Lower lobe of right lung (tissue), 2 donors: ENCODE data around the gene DSP. TPM values are rescaled to one million over a fixed set of nuclear protein-coding genes. Genes with fewer than 3 reads are reported as not detected.

Experiments used
- ATAC-seq, 2 donors: fragments of 200-7000 bp; cut with Tn5 transposase; one replicate each; pipeline ENCODE4 v1.9.1; 2020 to 2022; ENCODE audit warnings: mild to moderate bottlenecking in 2 of 2, moderate library complexity in 2 of 2
- DNase-seq: peaks from one replicate; pipeline ENCODE4 v3.0.0-alpha.2; 2020
- H3K27ac ChIP-seq: fragments of 200-600 bp; one replicate; pipeline ENCODE4 v1.8.0; 2022
- H3K27me3 ChIP-seq: fragments of 200-600 bp; one replicate; pipeline ENCODE4 v1.8.0; 2022; ENCODE audit warnings: low read depth
- H3K36me3 ChIP-seq: fragments of 200-600 bp; one replicate; pipeline ENCODE4 v1.8.0; 2022; ENCODE audit warnings: mild to moderate bottlenecking
- H3K4me1 ChIP-seq: fragments of 200-600 bp; one replicate; pipeline ENCODE4 v1.8.0; 2022
- H3K4me3 ChIP-seq: fragments of 200-600 bp; one replicate; pipeline ENCODE4 v1.8.0; 2022; ENCODE audit warnings: mild to moderate bottlenecking
- H3K9me3 ChIP-seq: fragments of 200-600 bp; one replicate; pipeline ENCODE4 v1.8.0; 2022
- intact Hi-C: fragments of 100-400 bp; cut with DNase I; formaldehyde crosslinking; loops from one replicate; pipeline ENCODE4 v1.11.0; 2022
- total RNA-seq: library from RNA; stranded (reverse); fragmentation: NEBNext Ultra II Directional; extraction: Animal tissue kit (Norgen Biotek cat#: 25700); gene quantifications from one replicate; pipeline ENCODE4 v1.2.1, GENCODE V29; 2021
- TF ChIP-seq, protein P1 (sequence below): fragments of 200-600 bp; IDR thresholded peaks from one replicate; pipeline ENCODE4 v1.8.0; 2022; ENCODE audit warnings: antibody characterized with exemption, mild to moderate bottlenecking
- donor health status: DM: no; HTN: yes; CAD: no; lungs with severe emphysema.

Gene DSP
- total RNA-seq, 1 donor from 2014 or later: 22.8 TPM

DNA sequence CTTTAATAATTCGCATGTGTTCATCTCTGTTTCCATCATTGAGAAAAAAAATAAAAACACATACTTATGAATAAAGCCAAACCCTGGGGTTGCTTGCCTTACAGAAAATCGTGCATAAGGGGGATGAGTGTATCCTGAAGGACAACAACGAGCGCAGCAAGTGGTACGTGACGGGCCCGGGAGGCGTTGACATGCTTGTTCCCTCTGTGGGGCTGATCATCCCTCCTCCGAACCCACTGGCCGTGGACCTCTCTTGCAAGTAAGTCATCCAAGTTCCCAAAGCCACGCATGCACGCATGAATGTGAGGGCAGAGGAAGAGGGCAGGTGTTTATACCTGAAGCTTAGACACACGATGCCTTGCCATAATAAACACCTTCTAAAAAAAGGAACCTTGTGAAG, 27.6 kb downstream of the DSP start:
- ATAC-seq: no peak

DNA sequence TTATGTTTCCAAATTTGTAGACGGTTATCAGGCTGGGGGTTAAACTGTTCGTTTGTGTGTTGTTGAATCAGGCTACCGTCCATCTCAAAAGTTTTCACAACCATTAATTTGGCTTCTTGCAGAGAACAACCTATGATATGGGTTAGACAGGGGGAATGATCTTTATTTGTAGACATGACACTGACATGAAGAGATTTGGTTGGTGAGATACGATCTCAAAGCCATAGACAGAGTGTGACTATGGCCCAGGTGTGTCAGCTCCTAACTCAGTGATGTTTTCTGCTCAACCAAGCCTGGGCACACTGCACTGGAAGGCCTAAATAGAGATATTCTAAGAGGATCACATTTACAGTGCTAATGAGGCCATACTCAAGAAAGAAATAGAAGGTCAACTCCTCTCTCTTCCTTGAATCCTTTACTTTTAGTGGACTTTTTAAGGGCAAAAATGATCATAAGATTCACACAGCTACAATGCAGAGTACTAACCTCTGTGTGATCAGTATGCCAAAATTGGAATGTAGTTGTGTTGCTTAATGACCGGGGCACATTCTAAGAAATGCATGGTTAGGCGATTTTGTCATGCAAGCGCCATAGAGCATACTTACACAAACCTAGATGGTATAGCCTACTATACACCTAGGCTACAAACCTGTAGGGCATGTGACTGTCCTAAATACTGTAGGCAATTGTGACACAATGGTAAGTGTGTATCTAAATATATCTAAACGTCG, 30.9 kb downstream of the DSP start:
- Histone ChIP-seq H3K4me3 (no peak overlapping the region), H3K4me1 (no peaks in the 10 kb centered on the region), H3K36me3 (no peaks in the 10 kb centered on the region), H3K27me3 (peaks cover 4% of the 10 kb centered on the region), H3K9me3 (no peaks in the 10 kb centered on the region), H3K27ac (no peak overlapping the region)
- intact Hi-C loops: no loop called here
- TF ChIP-seq, protein P1, sequence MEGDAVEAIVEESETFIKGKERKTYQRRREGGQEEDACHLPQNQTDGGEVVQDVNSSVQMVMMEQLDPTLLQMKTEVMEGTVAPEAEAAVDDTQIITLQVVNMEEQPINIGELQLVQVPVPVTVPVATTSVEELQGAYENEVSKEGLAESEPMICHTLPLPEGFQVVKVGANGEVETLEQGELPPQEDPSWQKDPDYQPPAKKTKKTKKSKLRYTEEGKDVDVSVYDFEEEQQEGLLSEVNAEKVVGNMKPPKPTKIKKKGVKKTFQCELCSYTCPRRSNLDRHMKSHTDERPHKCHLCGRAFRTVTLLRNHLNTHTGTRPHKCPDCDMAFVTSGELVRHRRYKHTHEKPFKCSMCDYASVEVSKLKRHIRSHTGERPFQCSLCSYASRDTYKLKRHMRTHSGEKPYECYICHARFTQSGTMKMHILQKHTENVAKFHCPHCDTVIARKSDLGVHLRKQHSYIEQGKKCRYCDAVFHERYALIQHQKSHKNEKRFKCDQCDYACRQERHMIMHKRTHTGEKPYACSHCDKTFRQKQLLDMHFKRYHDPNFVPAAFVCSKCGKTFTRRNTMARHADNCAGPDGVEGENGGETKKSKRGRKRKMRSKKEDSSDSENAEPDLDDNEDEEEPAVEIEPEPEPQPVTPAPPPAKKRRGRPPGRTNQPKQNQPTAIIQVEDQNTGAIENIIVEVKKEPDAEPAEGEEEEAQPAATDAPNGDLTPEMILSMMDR: no peak
- no peak for ATAC-seq
- no peak for DNase-seq

More for the DNA sequence above, 27.6 kb downstream of the DSP start:
- peaks cover 5% of the 10 kb centered on the region for H3K36me3 ChIP-seq
- DNase-seq: no peak
- H3K4me1 ChIP-seq: no peaks in the 10 kb centered on the region
- intact Hi-C loops: no loop called here
- no peaks in the 10 kb centered on the region for H3K9me3 ChIP-seq
- H3K4me3 ChIP-seq: no peak overlapping the region
- peaks cover 4% of the 10 kb centered on the region for H3K27me3 ChIP-seq
- H3K27ac ChIP-seq: no peak overlapping the region
- TF ChIP-seq, protein P1: no peak

DNA sequence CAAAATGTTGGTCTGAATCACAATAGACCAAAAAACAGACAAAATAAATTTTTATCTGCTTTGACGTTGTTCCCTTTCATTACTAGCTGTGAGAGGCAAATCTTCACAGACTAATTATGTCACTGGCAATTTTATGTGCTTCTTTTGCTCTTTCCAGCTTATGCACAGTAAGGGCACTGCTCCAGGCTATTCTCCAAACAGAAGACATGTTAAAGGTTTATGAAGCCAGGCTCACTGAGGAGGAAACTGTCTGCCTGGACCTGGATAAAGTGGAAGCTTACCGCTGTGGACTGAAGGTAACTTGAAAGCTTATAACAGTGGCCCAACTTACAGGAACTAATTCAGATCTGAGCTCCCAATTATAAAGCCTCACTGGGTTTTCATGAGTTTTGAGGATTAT, 33.0 kb downstream of the DSP start:
- peaks cover 3% of the 10 kb centered on the region for H3K27me3 ChIP-seq
- ATAC-seq: no peak
- H3K4me1 ChIP-seq: no peaks in the 10 kb centered on the region
- intact Hi-C loops: no loop called here
- TF ChIP-seq, protein P1: no peak
- DNase-seq: no peak
- no peak overlapping the region for H3K27ac ChIP-seq
- H3K36me3 ChIP-seq: no peaks in the 10 kb centered on the region
- H3K9me3 ChIP-seq: no peaks in the 10 kb centered on the region
- no peak overlapping the region for H3K4me3 ChIP-seq

DNA sequence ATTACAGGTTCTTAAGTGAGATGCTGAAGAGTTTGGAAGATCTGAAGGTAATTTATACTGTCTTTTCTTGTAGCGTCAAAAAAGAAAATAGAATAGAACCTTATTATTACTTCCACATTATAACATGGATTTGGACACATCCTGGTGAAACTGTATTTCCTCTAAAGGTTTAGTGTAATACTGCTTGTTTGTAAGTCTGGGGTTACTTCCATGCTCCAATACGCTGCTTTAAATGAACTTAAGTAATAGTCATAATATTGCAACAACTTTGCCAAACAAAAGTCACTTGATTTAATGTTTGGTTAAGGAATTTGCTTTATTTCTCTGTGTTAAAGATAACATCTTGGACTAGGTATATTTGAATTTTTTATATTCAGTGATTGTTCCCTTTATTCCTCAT, 37.0 kb downstream of the DSP start:
- Histone ChIP-seq H3K27me3 (peaks cover 3% of the 10 kb centered on the region), H3K27ac (no peak overlapping the region), H3K4me1 (no peaks in the 10 kb centered on the region), H3K4me3 (no peak overlapping the region), H3K36me3 (peaks cover under 1% of the 10 kb centered on the region), H3K9me3 (no peaks in the 10 kb centered on the region)
- ATAC-seq (no peak), DNase-seq (no peak)
- TF ChIP-seq, protein P1: no peak
- intact Hi-C loops: no loop called here

DNA sequence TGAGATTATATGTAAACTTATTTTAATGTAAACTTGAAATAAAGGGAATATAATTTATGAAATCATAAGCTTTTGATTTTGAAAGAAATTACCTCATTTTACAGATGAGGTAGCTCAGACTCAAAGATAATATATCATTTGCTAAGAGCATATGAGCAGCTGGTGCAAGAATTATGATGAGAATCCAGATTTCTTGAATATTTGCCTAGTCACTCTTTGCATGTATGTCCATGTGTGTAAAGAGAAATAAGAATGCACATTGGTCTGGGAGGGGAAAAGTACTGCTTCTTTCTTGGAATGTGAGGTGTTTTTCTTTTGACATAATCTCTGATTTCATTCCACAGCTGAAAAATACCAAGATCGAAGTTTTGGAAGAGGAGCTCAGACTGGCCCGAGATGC, 37.5 kb downstream of the DSP start:
- Histone ChIP-seq H3K27me3 (peaks cover 3% of the 10 kb centered on the region), H3K4me1 (no peaks in the 10 kb centered on the region), H3K27ac (no peak overlapping the region), H3K4me3 (no peak overlapping the region), H3K36me3 (peaks cover 3% of the 10 kb centered on the region), H3K9me3 (no peaks in the 10 kb centered on the region)
- TF ChIP-seq, protein P1: no peak
- intact Hi-C loops: no loop called here
- DNase-seq (no peak), ATAC-seq (no peak)
